ENCODE measurements around the gene STAM2.
A peak's percentile ranks its signal among the peaks of the same experiment; 100 is the strongest.

- peak; percentile 61 for TF ChIP-seq POLR2A (IDR thresholded peaks at IDR 0.05)
- TF ChIP-seq CTCF (IDR thresholded peaks at IDR 0.05) = peak; percentile 94 to 95 (median 94)
Observed at GRCh38 chr2:152175368-152176112, at the start of gene STAM2.

All from ovary (tissue), 3 donors.